Neutrophil (primary cell): ENCODE measurements around the gene GRM8.

Source experiments
- H3K27ac ChIP-seq: fragments of 200-600 bp; sonication (generic); 2 replicates; pipeline ENCODE4 v1.5.1; 2016; ENCODE audit warnings: mild to moderate bottlenecking, moderate library complexity
- H3K27me3 ChIP-seq: fragments of 200-600 bp; sonication (generic); 2 replicates; pipeline ENCODE4 v1.6.0; 2016; ENCODE audit warnings: mild to moderate bottlenecking
- H3K36me3 ChIP-seq: fragments of 200-600 bp; sonication (generic); 2 replicates; pipeline ENCODE4 v1.5.1; 2017
- H3K4me1 ChIP-seq, 2 experiments: fragments of 200-600 bp in 1 of 2; sonication (generic) in 1 of 2; 1 replicate in 1 of 2; 2 replicates in 1 of 2; pipeline versions ENCODE4 v1.5.1 to v1.6.1; 2013 to 2016; ENCODE audit warnings: low read depth in 1 of 2, low read length in 1 of 2, mild to moderate bottlenecking in 1 of 2, moderate library complexity in 1 of 2; ENCODE audit not compliant: control insufficient read depth in 1 of 2, insufficient read depth in 1 of 2
- H3K4me3 ChIP-seq, 2 experiments: fragments of 200-600 bp in 1 of 2; sonication (generic) in 1 of 2; 1 replicate in 1 of 2; 2 replicates in 1 of 2; pipeline ENCODE4 v1.5.1; 2013 to 2016; ENCODE audit warnings: low read depth in 1 of 2, low read length in 1 of 2, mild to moderate bottlenecking in 1 of 2, moderate library complexity in 1 of 2
- H3K9me3 ChIP-seq: fragments of 200-600 bp; sonication (generic); 2 replicates; pipeline ENCODE4 v1.5.1; 2016
- CTCF ChIP-seq: fragments of 200-600 bp; sonication (generic); IDR thresholded peaks from 2 replicates; pipeline ENCODE4 v1.5.1; 2016; ENCODE audit warnings: antibody characterized with exemption

The GRM8 gene

GRCh38 chr7:126441745-126442144, 811.0 kb downstream of the GRM8 start:
- H3K27ac ChIP-seq = no peak overlapping the region
- H3K36me3 ChIP-seq = no peaks in the 10 kb centered on the region
- H3K9me3 ChIP-seq = no peaks in the 10 kb centered on the region
- H3K4me3 ChIP-seq = no peak overlapping the region
- no peak for TF ChIP-seq CTCF
- no peaks in the 10 kb centered on the region for H3K27me3 ChIP-seq
- H3K4me1 ChIP-seq = no peaks in the 10 kb centered on the region

- no peak overlapping the region for H3K27ac ChIP-seq
- H3K4me1 ChIP-seq = no peaks in the 10 kb centered on the region
- TF ChIP-seq CTCF = no peak
- no peaks in the 10 kb centered on the region for H3K9me3 ChIP-seq
- H3K36me3 ChIP-seq = no peaks in the 10 kb centered on the region
- no peaks in the 10 kb centered on the region for H3K27me3 ChIP-seq
- no peak overlapping the region for H3K4me3 ChIP-seq
Observed at GRCh38 chr7:126440542-126440941, 812.2 kb downstream of the GRM8 start.

- Histone ChIP-seq H3K27me3 (no peaks in the 10 kb centered on the region), H3K4me3 (no peak overlapping the region), H3K27ac (no peak overlapping the region), H3K4me1 (no peaks in the 10 kb centered on the region), H3K9me3 (no peaks in the 10 kb centered on the region), H3K36me3 (no peaks in the 10 kb centered on the region)
- no peak for TF ChIP-seq CTCF
Observed at GRCh38 chr7:126436213-126436868, 816.4 kb downstream of the GRM8 start.

- Histone ChIP-seq H3K4me3 (no peak overlapping the region), H3K27ac (no peak overlapping the region), H3K27me3 (no peaks in the 10 kb centered on the region), H3K9me3 (no peaks in the 10 kb centered on the region), H3K4me1 (no peaks in the 10 kb centered on the region), H3K36me3 (no peaks in the 10 kb centered on the region)
- TF ChIP-seq CTCF = no peak
Observed at GRCh38 chr7:126426652-126427051, 826.1 kb downstream of the GRM8 start.

GRCh38 chr7:126424985-126425384, 827.8 kb downstream of the GRM8 start:
- TF ChIP-seq CTCF = no peak
- Histone ChIP-seq H3K4me3 (no peak overlapping the region), H3K27me3 (no peaks in the 10 kb centered on the region), H3K27ac (no peak overlapping the region), H3K9me3 (no peaks in the 10 kb centered on the region), H3K4me1 (no peaks in the 10 kb centered on the region), H3K36me3 (no peaks in the 10 kb centered on the region)
